SU-DHL-6 (cell line): Measurements from ENCODE around the gene SLC25A19.

Experiments
- EZH2phosphoT487 ChIP-seq: fragments of 200-600 bp; sonication (generic), shearing (Covaris generic); conservative IDR thresholded peaks from 2 replicates; pipeline ENCODE4 v1.6.1; 2018; ENCODE audit warnings: mild to moderate bottlenecking, antibody characterized with exemption, low read length, moderate library complexity, mixed read lengths
- TF ChIP-seq, protein P1 (sequence below): fragments of 200-600 bp; sonication (generic); IDR thresholded peaks from one replicate; pipeline ENCODE4 v1.5.1; 2017; ENCODE audit warnings: antibody characterized with exemption, mild to moderate bottlenecking, low read length, moderate library complexity; ENCODE audit not compliant: insufficient read depth, poor library complexity, severe bottlenecking

DNA sequence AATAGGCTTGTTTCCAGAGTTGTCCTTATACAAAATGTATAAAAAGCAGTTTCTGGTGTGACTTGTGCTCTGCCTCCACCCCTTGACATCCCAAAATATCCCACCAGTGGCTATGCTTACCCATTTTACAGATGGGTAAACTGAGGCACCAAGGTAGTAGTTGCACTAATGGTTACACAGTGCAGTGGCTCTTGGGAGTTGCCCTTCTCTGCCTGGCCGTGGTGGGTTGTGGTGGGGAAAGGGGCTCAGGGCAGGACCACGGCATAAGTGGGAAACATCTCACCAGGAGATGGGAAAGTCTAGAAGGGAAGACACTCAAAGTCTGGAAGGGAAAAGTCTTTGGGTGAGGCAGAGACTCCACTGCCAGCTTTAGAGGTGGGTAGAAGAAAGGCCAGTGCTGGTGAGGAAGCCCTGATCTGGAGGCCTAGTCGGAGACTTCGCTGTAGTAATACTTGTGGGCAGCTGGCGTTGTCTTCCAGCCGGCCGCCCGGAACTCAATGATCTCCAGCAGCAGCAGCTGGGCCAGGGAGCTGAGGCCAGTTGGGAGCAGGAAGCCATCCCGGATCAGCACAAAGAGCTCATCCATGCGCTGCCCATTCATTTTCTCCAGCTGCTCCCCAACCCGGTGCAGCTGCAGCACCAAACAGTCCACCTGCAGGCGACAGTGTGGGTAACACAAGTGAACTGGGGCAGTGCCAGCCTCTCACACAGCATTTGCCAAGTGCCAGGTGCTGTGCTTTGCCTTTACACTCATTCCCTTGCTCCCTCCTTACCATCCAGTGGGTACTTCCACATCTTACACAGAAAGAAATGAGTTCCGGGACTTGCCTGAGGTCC is 22.7 kb downstream of the SLC25A19 start:
- TF ChIP-seq, protein P1, sequence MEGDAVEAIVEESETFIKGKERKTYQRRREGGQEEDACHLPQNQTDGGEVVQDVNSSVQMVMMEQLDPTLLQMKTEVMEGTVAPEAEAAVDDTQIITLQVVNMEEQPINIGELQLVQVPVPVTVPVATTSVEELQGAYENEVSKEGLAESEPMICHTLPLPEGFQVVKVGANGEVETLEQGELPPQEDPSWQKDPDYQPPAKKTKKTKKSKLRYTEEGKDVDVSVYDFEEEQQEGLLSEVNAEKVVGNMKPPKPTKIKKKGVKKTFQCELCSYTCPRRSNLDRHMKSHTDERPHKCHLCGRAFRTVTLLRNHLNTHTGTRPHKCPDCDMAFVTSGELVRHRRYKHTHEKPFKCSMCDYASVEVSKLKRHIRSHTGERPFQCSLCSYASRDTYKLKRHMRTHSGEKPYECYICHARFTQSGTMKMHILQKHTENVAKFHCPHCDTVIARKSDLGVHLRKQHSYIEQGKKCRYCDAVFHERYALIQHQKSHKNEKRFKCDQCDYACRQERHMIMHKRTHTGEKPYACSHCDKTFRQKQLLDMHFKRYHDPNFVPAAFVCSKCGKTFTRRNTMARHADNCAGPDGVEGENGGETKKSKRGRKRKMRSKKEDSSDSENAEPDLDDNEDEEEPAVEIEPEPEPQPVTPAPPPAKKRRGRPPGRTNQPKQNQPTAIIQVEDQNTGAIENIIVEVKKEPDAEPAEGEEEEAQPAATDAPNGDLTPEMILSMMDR: no peak
- TF ChIP-seq EZH2phosphoT487: no peak
